Cardiac fibroblast (primary cell): ENCODE measurements around the gene TOMM22.
A peak's percentile ranks its signal among the peaks of the same experiment; 100 is the strongest.
"Not testable (repeated sequence)": the region's sequence is repeated elsewhere in the genome, so short reads cannot be mapped to it uniquely, and the experiment has no call there.

Experiments used
- DNase-seq, 2 donors: peaks; one replicate each; pipeline versions ENCODE4 v3.0.0 to v3.0.0-alpha.2; 2010; ENCODE audit warnings: low read depth in 2 of 2
- H3K4me3 ChIP-seq, 2 donors: replicated peaks in 1 of 2; 1 replicate in 1 of 2; 2 replicates in 1 of 2; pipeline ENCODE4 v1.5.1; 2011; ENCODE audit warnings: low read depth in 2 of 2, low read length in 2 of 2, mild to moderate bottlenecking in 2 of 2, moderate library complexity in 1 of 2
- CTCF ChIP-seq: IDR thresholded peaks from one replicate; pipeline ENCODE4 v1.5.1; 2011; ENCODE audit warnings: low read depth, mild to moderate bottlenecking, low read length, inconsistent platforms

Gene TOMM22

GRCh38 chr22:38681582-38682335 is at the start of gene TOMM22:
Gene TOMM22 (plus strand): TSS chr22:38681957. CDS start chr22:38681979, 22 bp downstream.
- peak within 1 kb of the TSS; percentile 91 to 94 for H3K4me3 ChIP-seq
- TF ChIP-seq CTCF: peak; percentile 41
- peak; percentile 85 to 89 for DNase-seq

GRCh38 chr22:38632528-38632927 is 49.2 kb upstream of the TOMM22 start:
- TF ChIP-seq CTCF: no peak
- H3K4me3 ChIP-seq: no peak overlapping the region
- no peak for DNase-seq

- TF ChIP-seq CTCF: no peak
- DNase-seq: no peak
These were observed 43.5 kb upstream of the TOMM22 start for GRCh38 chr22:38638216-38638615.

GRCh38 chr22:38638728-38639127 is 43.0 kb upstream of the TOMM22 start:
- no peak for TF ChIP-seq CTCF
- H3K4me3 ChIP-seq: no peak overlapping the region
- DNase-seq: peak in 1 of 2 donors; percentile 7

More at GRCh38 chr22:38638216-38638615, 43.5 kb upstream of the TOMM22 start:
- H3K4me3 ChIP-seq: no peak overlapping the region

GRCh38 chr22:38641476-38642040 is 40.2 kb upstream of the TOMM22 start:
- TF ChIP-seq CTCF: no peak
- H3K4me3 ChIP-seq: no peak overlapping the region
- DNase-seq: no peak

- not testable (repeated sequence) for H3K4me3 ChIP-seq, DNase-seq
These were observed 37.5 kb upstream of the TOMM22 start for GRCh38 chr22:38644245-38644644.

GRCh38 chr22:38645430-38645829 is 36.3 kb upstream of the TOMM22 start:
- TF ChIP-seq CTCF: no peak
- no peak overlapping the region for H3K4me3 ChIP-seq
- DNase-seq: no peak
